Heart left ventricle (tissue), 13 donors: ENCODE measurements around the gene GTF2A1.

Source experiments
- CTCF ChIP-seq, 12 donors: fragments of 200-600 bp; sonication (generic) in 4 of 12; IDR thresholded peaks; one replicate each; pipeline versions ENCODE4 v1.5.0 to v1.8.0; 2018 to 2022; ENCODE audit warnings: antibody characterized with exemption in 12 of 12, mild to moderate bottlenecking in 5 of 12
- POLR2A ChIP-seq, 2 donors: fragments of 450-650 bp; IDR thresholded peaks; one replicate each; pipeline ENCODE4 v1.6.1; 2017; ENCODE audit warnings: antibody characterized with exemption in 2 of 2, mild to moderate bottlenecking in 2 of 2, moderate library complexity in 2 of 2
- donor health status: ischemic (EF 13 %, LVEDD 7.1; RV severe dilation, severe dysfunction).
- donor health status: DM: no; HTN: yes; CAD: no.
- donor health status: DM: no; HTN: no; CAD: no.
- donor health status: ischemic (EF 25% LVEDD 6.9; RV normal size, moderate dysfunction).
- donor health status: ischemic (EF 25% LVEDD 5.7; RV mildly dilated, moderate dysfunction).
- donor health status: ischemic (EF 35%, LVEDD 5.7; RV mildly dilated, moderate dysfunction).
- donor health status: nonischemic (EF 11% LVEDD 7.7; RV severe dilation, severe dysfunction).
- donor health status: DM: yes; HTN: yes; CAD: no.
- donor health status: PGD.
- donor health status: ischemic (EF 29% LVEDD 5.4; RV normal size, mild dysfunction).
- donor health status: nonischemic (EF 23%, LVEDD 6.1; RV moderate dilation, normal function).

GRCh38 chr14:81261176-81261575 is 40.4 kb upstream of the GTF2A1 start:
- TF ChIP-seq POLR2A (IDR thresholded peaks at IDR 0.05) (no peak), CTCF (IDR thresholded peaks at IDR 0.05) (no peak)
